ENCODE measurements around the gene LMAN1L.

LMAN1L gene

DNA sequence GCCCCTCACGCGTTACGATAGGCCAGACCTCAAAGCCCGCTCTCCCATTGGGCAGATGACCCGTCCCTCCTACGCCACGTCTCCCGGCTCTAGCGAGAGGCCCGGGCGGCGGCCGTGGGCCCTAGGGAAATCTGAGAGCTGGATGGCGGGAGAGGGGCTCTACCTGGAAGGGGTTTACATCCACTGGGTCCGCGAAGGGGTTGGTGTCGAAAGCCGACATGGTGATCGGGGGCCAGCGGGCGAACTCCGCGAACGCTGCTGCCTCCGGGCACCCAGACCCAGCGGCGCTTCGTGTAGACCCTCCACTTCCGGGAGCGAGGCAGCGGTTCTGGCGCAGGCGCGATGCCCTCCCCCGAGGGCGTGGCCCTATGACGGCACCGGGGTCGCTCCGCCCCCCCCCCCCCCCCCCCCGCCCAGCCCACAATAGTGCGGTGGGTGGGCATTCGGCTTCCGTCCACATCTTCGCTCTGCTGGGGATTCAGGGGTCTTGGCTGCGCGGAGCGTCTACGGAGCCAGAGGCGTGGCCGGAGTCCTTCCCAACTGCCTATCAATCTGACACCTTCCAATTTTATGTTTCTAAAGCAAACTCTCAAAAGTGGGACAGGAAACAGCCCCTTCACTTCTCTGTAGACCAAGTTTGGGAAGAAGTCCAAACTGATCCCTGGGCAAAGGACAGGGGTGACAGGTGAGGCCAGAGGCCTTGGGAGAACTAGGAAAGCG lies 60.6 kb downstream of the LMAN1L start, which contains the start of gene SCAMP2:
Gene SCAMP2, minus strand, starts transcription at position 330 of the 720 bp plus-strand sequence. Its CDS starts 110 bp downstream, at position 220.
- peak within 1 kb of the TSS; percentile 93 for H3K4me3 ChIP-seq (ENCODE audit: low read depth, low read length)
- ChIA-PET CTCF (interaction anchor here (0.7 to 3.7 kb wide), 2 partner anchors 15 to 28 kb away, joined by 4 to 21 read pairs; no protein-coding TSS in a partner anchor), POLR2A (no interaction called here)
- no peak for TF ChIP-seq CTCF (IDR thresholded peaks at IDR 0.05; ENCODE audit: insufficient read depth, low read length, missing control alignments)
- peak; percentile 63 for DNase-seq (ENCODE audit: low read depth, low spot score)

- TF ChIP-seq CTCF (IDR thresholded peaks at IDR 0.05; ENCODE audit: insufficient read depth, low read length, missing control alignments): no peak
- H3K4me3 ChIP-seq (ENCODE audit: low read depth, low read length): peak overlapping the region; percentile 93
- ChIA-PET POLR2A (no interaction called here), CTCF (interaction anchor here (3.7 kb wide), 1 partner anchor 28 kb away, joined by 21 read pairs; no protein-coding TSS in a partner anchor)
- no peak for DNase-seq (ENCODE audit: low read depth, low spot score)
Observed at GRCh38 chr15:74873756-74874424, 61.3 kb downstream of the LMAN1L start.
